Daoy (cell line): ENCODE measurements around the gene AKR1A1. TPM values are rescaled to one million over a fixed set of nuclear protein-coding genes. Genes with fewer than 3 reads are reported as not detected.
"Not testable (repeated sequence)": the region's sequence is repeated elsewhere in the genome, so short reads cannot be mapped to it uniquely, and the experiment has no call there.

Experiments
- DNase-seq: peaks from one replicate; pipeline ENCODE4 v3.0.0-alpha.2; 2015; ENCODE audit warnings: low read depth
- total RNA-seq: library from RNA; depleted of rRNA; stranded (reverse); fragments of >200 nt; shearing (Covaris generic); gene quantifications from 2 replicates; pipeline ENCODE4 v1.2.3, GENCODE V29; 2014; rRNA removed

Gene AKR1A1
- 124 and 150 TPM in 2 replicates for total RNA-seq

DNA sequence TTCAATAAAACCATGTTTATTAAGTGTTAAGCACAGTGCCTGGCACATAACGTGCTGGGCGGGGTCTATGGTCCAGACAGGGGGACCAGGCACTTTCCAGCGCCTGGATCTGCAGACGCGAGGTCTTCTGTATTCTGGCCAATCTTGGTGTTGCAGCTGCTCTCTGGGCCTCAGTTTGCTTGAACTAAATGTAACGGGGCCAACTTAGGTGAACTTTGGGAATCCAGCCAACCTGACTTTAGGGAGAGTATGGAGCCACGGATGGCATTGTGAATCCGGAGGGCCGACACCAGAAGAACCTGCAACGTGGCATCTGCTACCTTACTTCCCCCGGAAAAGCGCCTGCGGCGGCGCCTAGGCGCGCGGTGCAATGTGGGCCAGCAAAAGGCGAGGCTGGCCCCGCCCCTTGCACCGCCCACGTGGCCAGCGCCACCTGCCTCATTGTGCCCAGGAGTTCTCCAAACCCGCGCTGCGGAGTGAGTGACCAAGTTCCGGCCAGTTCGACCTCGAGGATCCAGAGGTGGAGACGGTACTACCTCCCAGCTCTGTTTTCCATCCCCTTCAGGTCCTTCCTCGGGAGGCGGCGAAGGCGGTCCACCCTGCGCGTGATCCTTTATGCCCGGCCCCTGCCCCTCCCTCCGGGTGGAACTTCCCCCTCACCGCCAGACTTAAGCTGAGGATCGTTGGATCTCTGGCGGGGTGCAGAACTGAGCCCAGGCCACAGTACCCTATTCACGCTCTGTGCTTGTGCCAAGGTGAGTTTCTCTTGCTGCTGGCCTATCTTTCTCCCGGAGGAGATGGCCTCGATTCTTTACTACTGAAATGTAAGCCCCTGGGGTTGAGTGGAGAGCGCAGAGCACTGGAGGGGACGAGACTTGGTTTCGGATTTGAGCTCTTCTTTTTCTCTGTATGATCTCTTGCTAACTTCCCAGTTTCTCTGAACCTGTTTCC, at the start of gene AKR1A1:
Gene AKR1A1 (plus strand): TSS at position 426 of the 951 bp plus-strand sequence. CDS start 10,969 bp downstream, outside the sequence.
- DNase-seq = peak; percentile 95

DNA sequence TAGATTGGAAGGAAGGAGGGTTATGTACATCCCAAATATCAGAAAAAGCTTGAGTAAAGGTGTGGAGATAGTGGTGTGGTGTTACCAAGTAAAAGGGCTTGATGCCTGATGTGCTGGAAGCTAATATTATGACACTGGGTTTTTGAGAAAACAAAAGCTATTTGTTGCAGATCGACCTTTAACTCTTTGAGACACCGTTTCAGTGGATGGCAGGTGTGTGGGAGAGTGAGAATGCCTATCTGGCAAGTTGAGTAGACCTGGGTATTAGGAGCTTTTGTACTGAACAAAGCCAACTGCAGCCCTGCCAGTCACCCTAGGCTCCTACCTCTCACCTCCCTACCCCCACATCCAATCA, 49.1 kb upstream of the AKR1A1 start:
- DNase-seq = no peak

DNA sequence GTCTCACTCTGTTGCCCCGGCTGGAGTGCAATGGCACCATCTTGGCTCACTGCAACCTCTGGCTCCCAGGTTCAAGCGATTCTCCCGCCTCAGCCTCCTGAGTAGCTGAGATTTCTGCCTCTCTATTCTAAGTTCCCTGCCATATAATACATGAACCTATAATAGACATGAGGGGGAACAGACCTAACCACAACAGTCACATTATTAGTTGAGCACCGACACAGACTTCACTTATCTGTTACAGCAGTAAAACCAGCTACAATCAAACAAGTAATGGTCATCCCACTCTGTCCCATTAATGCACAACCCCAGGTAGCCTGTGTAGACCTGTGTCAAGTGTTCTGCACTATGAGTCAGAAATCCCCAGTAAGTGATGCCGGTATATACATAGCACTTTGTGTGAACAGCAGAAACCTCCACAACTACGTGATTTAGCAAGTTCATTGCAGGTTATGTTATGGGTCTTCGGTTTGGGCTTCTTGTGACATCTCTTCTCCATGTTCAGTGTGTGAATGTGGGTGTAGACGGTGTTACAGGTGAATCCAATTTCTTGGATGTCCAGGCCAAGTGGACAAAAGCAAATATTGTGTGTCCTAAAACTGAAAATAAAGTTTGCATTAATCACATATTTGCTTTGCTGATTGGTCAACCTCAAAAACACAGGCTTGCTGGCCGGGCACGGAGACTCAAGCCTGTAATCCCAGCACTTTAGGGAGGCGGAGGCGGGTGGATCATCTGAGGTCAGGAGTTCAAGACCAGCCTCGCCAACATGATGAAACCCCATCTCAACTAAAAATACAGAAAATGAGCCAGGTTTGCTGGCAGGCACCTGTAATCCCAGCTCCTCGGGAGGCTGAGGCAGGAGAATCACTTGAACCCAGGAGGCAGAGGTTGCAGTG, 46.9 kb upstream of the AKR1A1 start:
- no peak for DNase-seq

DNA sequence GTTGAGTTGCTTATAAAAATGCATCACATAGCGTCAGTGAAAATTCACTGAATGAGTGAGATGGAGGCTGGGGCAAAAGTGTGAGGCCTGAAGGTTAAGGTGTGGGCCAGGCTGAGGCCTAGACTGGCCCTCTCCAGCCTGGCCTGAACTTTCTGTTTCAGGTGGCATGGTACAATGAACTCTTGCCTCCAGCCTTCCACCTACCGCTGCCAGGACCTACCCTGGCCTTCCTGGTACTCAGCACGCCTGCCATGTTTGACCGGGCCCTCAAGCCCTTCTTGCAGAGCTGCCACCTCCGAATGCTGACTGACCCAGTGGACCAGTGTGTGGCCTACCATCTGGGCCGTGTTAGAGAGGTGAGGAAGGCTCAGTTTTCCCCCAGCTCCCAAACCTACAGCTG, 43.4 kb upstream of the AKR1A1 start:
- DNase-seq = no peak

DNA sequence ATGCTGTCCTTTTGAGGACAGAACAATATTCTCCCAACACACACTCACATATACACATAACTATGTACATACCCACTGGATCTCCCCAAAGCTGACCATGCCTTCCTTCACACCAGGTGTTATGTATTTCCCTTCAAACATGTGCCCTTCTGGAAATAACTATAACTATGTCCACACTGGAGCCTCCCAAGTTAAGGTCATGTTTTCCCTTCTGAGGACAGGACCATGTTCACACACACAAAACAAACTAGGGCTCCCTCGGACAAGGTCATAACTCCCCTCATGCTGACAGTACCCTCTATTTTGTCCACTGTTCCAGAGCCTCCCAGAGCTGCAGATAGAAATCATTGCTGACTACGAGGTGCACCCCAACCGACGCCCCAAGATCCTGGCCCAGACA, 42.7 kb upstream of the AKR1A1 start:
- no peak for DNase-seq

DNA sequence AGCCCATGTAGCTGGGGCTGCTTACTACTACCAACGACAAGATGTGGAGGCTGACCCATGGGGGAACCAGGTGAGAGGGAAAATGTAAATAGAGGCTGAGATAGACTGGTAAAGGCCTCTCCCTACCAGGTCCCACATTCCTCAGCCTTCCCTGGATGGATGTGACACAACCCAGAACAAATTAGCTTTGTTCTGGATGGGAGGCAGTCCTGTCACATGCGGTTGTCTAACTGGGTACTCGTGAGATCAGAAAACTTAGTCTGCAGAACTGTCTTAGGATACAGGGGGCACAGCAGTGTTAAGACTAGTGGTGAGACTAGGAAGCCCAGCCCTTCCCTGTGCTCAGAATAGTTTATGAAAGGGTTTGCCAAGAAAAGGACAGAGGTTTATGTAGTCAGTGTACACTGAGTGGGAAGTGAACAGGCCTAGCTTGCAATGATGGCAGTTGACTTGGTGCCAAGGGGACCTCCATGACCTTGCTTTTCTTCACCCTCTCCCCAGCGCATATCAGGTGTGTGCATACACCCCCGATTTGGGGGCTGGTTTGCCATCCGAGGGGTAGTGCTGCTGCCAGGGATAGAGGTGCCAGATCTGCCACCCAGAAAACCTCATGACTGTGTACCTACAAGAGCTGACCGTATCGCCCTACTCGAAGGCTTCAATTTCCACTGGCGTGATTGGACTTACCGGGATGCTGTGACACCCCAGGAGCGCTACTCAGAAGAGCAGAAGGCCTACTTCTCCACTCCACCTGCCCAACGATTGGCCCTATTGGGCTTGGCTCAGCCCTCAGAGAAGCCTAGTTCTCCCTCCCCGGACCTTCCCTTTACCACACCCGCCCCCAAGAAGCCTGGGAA, 42.1 kb upstream of the AKR1A1 start:
- no peak for DNase-seq

DNA sequence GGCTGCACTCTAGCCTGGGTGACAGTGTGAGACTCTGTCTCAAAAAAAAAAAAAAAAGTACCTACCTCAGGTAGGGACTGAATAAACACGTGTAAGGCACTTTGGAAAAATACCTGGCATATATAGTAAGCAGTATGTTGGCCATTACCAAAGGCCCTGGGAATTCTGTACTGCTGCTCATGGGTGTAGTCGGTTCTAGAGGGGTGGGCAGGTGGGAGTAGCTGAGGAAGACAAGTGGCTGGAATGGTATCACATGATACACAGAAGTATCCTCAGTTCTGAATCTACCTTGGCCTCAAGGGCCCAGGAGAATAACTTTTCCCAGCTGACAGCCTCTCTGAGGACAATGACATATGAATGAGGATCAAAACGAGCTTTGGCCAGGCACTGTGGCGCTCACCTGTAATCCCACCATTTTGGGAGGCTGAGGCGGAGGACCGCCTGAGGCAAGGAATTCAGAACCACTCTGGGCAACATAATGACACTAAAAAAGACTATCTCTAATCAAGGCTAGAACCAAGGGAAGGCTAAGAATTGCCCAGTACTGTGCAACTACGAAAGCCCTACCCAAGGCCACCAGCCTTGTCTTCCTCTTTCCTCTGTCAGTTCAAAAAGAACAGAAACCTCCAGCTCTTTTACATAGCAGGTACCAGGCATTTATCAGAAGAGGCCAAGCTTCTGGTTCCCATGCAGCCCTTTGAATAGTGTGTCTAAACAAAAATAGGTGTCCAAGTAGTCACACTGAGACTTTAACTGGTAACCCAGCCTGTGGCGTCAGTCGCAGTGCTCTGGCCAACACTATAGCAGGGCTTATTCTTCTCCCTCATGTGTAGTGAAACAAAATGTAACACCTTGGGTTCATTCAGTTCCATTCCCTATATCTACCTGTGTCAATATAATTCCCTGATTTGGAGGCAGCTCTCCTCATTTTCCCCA, 40.3 kb upstream of the AKR1A1 start:
- no peak for DNase-seq

DNA sequence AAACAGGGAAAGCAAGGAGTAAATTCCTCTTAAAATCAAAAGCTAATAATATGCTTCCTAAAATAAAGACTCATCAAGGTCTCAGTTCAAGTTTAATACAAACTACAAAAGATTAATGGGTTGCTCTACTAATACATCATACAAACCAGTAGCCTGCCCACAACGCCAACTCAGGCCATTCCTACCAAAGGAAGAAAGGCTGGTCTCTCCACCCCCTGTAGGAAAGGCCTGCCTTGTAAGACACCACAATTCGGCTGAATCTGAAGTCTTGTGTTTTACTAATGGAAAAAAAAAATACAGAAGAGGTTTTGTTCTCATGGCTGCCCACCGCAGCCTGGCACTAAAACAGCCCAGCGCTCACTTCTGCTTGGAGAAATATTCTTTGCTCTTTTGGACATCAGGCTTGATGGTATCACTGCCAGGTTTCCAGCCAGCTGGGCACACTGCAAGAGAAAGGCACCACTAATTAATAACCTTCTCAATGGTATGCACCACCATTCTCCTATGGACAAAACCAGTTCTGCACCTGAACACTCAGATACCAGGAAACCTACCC, 39.6 kb upstream of the AKR1A1 start:
- DNase-seq = no peak

DNA sequence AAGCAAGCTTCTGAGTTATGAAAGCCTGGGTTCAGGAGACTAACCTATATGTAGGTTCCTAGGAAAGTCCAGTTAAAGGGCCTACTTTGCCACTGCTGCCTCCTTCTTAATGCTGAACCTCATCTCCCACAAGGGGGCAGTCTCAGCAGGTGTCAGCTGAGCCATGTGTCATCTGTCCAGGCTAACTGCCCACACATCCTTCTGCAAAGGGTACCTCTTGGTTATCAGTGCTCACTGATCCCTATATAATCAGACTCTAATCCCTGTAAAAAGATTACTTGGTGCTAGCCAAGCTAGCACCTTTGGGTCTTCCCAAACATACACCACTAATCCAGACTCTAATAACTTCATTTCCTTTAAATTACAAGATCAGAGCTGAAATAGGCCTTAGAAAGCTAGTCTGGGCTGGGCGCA, 38.0 kb upstream of the AKR1A1 start:
- DNase-seq = peak; percentile 69

DNA sequence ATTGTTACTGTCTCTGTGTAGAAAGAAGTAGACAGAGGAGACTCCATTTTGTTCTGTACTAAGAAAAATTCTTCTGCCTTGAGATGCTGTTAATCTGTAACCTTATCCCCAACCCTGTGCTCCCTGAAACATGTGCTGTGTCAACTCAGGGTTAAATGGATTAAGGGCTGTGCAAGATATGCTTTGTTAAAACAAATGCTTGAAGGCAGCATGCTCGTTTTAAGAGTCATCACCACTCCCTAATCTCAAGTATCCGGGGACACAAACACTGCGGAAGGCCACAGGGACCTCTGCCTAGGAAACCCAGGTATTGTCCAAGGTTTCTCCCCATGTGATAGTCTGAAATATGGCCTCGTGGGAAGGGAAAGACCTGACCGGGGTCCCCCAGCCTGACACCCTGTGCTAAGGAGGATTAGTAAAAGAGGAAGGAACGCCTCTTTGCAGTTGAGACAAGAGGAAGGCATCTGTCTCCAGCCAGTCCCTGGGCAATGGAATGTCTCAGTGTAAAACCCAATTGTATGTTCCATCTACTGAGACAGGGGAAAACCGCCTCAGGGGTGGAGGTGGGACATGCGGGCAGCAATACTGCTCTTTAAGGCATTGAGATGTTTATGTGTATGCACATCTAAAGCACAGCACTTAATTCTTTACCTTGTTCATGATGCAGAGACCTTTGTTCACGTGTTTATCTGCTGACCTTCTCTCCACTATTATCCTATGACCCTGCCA, 36.9 kb upstream of the AKR1A1 start:
- DNase-seq = not testable (repeated sequence)

DNA sequence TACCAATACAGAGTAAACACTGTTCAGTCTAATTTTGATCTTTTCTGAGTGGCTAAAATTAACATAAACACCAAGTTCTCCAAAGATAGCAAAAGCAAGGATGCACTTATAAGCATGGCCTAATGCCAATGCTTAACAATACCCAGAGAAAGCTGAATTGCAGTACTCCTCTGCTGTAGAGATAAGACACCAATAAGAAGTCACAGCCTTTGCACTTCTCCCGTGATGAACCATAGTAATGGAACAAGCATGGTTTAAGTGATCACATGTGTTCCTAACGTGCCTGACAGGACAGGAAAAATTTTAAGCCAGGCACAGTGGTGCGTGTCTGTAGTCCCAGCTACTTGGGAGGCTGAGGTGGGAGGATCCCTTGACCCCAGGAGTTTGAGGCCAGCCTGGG, 34.6 kb upstream of the AKR1A1 start:
- no peak for DNase-seq

DNA sequence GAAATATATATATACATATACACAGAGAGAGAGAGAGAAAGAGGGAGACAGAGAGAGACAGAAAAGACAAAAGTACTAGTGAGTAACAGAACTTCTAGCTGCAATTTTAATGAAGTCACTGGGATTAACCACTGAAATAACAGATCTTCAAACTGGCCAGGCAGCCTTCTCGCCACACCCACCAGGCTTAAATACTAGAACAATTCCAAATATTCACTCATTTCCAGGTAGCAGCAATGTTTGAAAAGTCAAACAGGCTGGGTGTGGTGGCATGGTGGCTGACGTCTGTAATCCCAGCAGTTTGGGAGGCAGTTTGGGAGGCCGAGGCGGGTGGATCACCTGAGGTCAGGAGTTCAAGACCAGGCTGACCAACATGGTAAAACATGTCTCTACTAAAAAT, 34.2 kb upstream of the AKR1A1 start:
- no peak for DNase-seq

DNA sequence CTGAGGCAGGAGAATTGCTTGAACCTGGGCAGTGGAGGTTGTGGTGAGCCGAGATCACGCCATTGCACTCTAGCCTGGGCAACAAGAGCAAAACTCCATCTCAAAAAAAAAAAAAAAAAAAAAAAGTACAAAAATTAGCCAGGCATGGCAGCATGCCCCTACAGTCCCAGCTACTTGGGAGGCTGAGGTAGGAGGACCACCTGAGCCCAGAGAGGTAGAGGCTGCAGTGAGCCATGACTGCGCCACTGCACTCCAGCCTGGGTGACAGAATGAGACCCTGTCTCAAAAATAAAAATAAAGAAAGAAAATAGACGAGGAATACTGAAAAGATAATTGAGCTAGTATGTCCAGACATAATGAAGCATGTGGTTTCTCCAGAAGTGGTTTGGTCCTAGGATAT, 32.3 kb upstream of the AKR1A1 start:
- not testable (repeated sequence) for DNase-seq

DNA sequence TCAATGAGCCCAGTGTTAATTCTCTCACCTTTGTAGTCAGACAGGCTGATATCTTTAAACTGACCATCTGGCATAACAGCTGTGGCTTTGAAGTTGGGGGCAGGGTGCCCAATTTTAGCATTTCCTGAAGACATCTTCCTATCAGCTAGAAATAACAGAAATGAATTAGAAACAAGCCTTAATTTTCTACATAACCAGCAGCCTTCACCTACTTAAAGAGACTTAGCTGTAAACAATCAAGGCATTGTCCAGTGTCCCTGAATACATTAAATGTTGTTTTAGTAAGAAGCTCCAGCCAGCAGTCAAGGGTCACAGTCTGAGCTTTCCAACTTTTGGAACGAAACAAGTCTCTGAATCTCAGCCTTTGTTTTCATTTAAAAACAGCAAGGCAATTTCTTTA, 31.7 kb upstream of the AKR1A1 start:
- no peak for DNase-seq

DNA sequence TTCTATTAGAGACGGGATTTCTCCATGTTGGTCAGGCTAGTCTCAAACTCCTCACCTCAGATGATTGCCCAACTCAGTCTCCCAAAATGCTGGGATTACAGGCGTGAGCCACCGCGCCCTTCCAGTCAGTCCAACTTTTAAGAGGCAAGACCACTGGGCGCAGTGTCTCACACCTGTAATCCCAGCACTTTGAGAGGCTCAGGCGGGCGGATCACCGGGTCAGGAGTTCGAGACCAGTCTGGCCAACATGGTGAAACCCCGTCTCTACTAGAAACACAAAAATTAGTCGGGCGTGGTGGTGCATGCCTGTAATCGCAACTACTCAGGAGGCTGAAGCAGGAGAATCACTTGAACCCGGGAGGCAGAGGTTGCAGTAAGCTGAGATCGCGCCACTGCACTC, 30.9 kb upstream of the AKR1A1 start:
- DNase-seq = not testable (repeated sequence)

DNA sequence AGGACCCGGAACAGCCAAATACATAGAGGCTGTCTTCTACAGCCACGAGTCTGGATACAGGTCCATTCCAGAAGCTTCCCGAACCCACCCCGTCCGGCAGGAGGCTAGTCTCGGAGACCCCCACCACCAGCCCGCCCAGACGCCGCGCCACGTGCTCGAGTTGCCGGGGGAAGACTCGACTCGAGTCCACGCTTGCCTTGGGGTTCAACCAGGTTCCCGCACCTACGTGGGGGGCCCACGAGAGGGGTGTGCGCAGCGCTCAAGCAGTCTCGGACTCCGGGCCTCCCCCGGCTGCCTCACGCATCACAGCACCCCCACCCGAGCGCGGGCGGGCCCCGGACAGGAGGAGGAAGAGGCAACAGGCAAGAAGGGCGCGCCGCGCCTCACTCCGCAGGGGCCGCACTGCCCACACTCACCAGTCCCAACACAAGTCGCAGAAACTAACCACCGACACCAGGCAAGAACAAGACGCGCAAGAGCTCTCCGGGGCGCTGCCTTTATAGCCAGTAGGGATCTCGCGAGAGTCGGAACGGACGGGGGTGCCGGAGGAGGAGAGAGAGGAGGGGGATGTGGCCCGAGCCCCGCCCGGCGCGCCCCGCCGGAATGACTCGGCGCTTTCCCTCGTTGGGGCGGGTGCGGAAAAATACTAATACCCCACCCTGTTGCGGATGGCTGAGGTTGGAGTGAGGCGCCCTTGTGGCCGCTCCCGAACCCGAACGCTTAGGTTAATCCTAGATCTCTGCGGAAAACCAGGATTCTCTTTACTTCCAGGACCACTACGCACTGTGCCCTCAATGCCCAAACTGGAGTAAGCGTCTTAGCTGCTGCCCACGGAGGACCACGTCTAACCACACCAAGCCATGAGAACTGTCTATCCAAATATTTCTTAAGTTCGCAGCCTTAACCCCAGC, 29.0 kb upstream of the AKR1A1 start, which contains the start of gene PRDX1:
Gene PRDX1 (minus strand): TSS at position 472 of the 911 bp plus-strand sequence. CDS start 2,841 bp downstream, outside the sequence.
- DNase-seq = peak; percentile 97

DNA sequence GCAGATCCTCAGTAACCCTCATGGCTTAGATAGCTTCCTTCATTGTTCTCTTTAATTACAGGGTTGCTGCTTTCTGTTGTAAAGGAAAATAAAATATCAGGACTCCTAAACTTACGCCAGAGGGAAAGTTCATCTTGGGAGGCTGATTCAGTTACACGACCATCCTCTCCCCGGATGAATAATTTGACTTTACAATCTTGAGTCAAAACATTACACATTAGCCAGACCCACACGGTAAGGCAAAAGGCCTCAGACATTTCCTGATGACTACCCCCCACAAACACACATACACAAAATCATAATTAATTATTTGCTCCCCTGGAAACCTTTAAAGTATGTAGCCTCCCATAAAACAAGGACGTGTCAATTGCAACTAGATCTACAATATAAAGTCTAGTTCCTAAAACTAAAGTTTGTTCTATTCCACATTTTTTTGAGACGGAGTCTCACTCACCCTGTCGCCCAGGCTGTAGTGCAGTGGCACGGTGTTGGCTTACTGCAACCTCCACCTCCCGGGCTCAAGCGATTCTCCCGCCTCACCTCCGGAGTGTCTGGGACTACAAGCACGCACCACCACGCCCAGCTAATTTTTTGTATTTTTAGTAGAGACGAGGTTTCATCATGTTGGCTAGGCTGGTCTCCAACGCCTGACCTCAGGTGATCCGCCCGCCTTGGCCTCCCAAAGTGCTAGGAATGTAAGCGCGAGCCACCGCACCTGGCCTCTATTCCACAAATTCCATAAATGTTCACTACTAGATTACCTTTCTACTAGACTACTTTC, 28.1 kb upstream of the AKR1A1 start:
- DNase-seq = peak; percentile 73
